ENCODE measurements around the gene CYP2W1. TPM values are rescaled to one million over a fixed set of nuclear protein-coding genes. Genes with fewer than 3 reads are reported as not detected.

The CYP2W1 gene
- total RNA-seq, 1 donor from 2014 or later: not detected

GRCh38 chr7:1015196-1016121, 32.5 kb downstream of the CYP2W1 start:
- H3K27ac Mint-ChIP-seq (ENCODE audit: unreplicated experiment): no peak overlapping the region
- DNase-seq (ENCODE audit: low spot score): peak; percentile 84
- no peaks in the 10 kb centered on the region for H3K27me3 Mint-ChIP-seq (ENCODE audit: low read depth)
- peaks cover 4% of the 10 kb centered on the region for H3K36me3 Mint-ChIP-seq (ENCODE audit: low read depth)
- H3K9me3 Mint-ChIP-seq (ENCODE audit: low read depth): no peaks in the 10 kb centered on the region
- TF ChIP-seq, protein P1, sequence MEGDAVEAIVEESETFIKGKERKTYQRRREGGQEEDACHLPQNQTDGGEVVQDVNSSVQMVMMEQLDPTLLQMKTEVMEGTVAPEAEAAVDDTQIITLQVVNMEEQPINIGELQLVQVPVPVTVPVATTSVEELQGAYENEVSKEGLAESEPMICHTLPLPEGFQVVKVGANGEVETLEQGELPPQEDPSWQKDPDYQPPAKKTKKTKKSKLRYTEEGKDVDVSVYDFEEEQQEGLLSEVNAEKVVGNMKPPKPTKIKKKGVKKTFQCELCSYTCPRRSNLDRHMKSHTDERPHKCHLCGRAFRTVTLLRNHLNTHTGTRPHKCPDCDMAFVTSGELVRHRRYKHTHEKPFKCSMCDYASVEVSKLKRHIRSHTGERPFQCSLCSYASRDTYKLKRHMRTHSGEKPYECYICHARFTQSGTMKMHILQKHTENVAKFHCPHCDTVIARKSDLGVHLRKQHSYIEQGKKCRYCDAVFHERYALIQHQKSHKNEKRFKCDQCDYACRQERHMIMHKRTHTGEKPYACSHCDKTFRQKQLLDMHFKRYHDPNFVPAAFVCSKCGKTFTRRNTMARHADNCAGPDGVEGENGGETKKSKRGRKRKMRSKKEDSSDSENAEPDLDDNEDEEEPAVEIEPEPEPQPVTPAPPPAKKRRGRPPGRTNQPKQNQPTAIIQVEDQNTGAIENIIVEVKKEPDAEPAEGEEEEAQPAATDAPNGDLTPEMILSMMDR (IDR thresholded peaks at IDR 0.05): no peak
- H3K4me1 Mint-ChIP-seq (ENCODE audit: low read depth): peaks cover 8% of the 10 kb centered on the region
- no peak overlapping the region for H3K4me3 Mint-ChIP-seq (ENCODE audit: unreplicated experiment)

GRCh38 chr7:1016577-1017531, 33.9 kb downstream of the CYP2W1 start:
- TF ChIP-seq, protein P1 (IDR thresholded peaks at IDR 0.05): no peak
- DNase-seq (ENCODE audit: low spot score): peak; percentile 74
- H3K4me1 Mint-ChIP-seq (ENCODE audit: low read depth): peaks cover 8% of the 10 kb centered on the region
- no peaks in the 10 kb centered on the region for H3K27me3 Mint-ChIP-seq (ENCODE audit: low read depth)
- H3K9me3 Mint-ChIP-seq (ENCODE audit: low read depth): no peaks in the 10 kb centered on the region
- H3K4me3 Mint-ChIP-seq (ENCODE audit: unreplicated experiment): no peak overlapping the region
- H3K27ac Mint-ChIP-seq (ENCODE audit: unreplicated experiment): no peak overlapping the region
- peaks cover 6% of the 10 kb centered on the region for H3K36me3 Mint-ChIP-seq (ENCODE audit: low read depth)

GRCh38 chr7:1017586-1018333, 34.8 kb downstream of the CYP2W1 start:
- peaks cover 8% of the 10 kb centered on the region for H3K4me1 Mint-ChIP-seq (ENCODE audit: low read depth)
- no peak overlapping the region for H3K4me3 Mint-ChIP-seq (ENCODE audit: unreplicated experiment)
- TF ChIP-seq, protein P1 (IDR thresholded peaks at IDR 0.05): no peak
- peaks cover 7% of the 10 kb centered on the region for H3K36me3 Mint-ChIP-seq (ENCODE audit: low read depth)
- H3K27ac Mint-ChIP-seq (ENCODE audit: unreplicated experiment): no peak overlapping the region
- H3K9me3 Mint-ChIP-seq (ENCODE audit: low read depth): no peaks in the 10 kb centered on the region
- no peaks in the 10 kb centered on the region for H3K27me3 Mint-ChIP-seq (ENCODE audit: low read depth)
- DNase-seq (ENCODE audit: low spot score): peak; percentile 85

DNA sequence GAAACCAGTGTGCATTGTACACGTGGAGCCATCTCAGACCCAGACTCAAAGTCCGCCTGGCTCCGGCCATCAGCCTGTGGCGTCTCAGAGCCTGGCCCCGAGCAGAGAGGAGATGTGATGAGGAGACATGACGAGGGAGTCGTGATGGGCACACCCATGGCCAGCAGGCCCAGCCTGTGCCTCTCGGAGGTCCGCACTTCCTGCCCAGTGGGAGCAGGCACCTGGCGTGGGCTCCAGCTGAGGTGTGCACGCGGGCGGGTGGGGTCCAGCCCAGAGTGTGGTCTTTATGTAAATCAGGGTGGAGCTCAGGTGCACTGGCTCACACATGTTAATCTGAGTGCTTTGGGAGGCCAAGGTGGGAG, 35.3 kb downstream of the CYP2W1 start:
- no peak overlapping the region for H3K4me3 Mint-ChIP-seq (ENCODE audit: unreplicated experiment)
- no peaks in the 10 kb centered on the region for H3K27me3 Mint-ChIP-seq (ENCODE audit: low read depth)
- H3K4me1 Mint-ChIP-seq (ENCODE audit: low read depth): peaks cover 8% of the 10 kb centered on the region
- H3K36me3 Mint-ChIP-seq (ENCODE audit: low read depth): peaks cover 7% of the 10 kb centered on the region
- H3K27ac Mint-ChIP-seq (ENCODE audit: unreplicated experiment): no peak overlapping the region
- TF ChIP-seq, protein P1 (IDR thresholded peaks at IDR 0.05): no peak
- no peaks in the 10 kb centered on the region for H3K9me3 Mint-ChIP-seq (ENCODE audit: low read depth)
- DNase-seq (ENCODE audit: low spot score): peak; percentile 88
